NCI-H2227 (cell line): ENCODE results near the gene GGA3.
"Not testable (repeated sequence)": the region's sequence is repeated elsewhere in the genome, so short reads cannot be mapped to it uniquely, and the experiment has no call there.

Source experiments
- DNase-seq: peaks from one replicate; lab custom pipeline; 2025; ENCODE audit not compliant: unreplicated experiment; lab: John Stamatoyannopoulos, UW

Gene GGA3

GRCh38 chr17:75228305-75228704 lies 33.1 kb downstream of the GGA3 start:
- DNase-seq, result no peak

- no peak for DNase-seq
These were observed 33.7 kb downstream of the GGA3 start for GRCh38 chr17:75227729-75228128.

GRCh38 chr17:75225016-75225415 lies 36.4 kb downstream of the GGA3 start:
- no peak for DNase-seq

GRCh38 chr17:75219815-75220214 lies 41.6 kb downstream of the GGA3 start:
- DNase-seq, result no peak

GRCh38 chr17:75218131-75218530 lies 43.3 kb downstream of the GGA3 start:
- no peak for DNase-seq

GRCh38 chr17:75209061-75209460 lies 52.3 kb downstream of the GGA3 start:
- DNase-seq, result no peak

GRCh38 chr17:75208161-75208560 lies 53.2 kb downstream of the GGA3 start:
- no peak for DNase-seq

GRCh38 chr17:75207760-75208159 lies 53.6 kb downstream of the GGA3 start:
- no peak for DNase-seq

GRCh38 chr17:75207050-75207407 lies 54.4 kb downstream of the GGA3 start:
- DNase-seq, result not testable (repeated sequence)

- no peak for DNase-seq
These were observed 55.6 kb downstream of the GGA3 start for GRCh38 chr17:75205793-75206163.

- DNase-seq, result peak; percentile 96
These were observed 56.2 kb downstream of the GGA3 start, which contains the start of gene NUP85 for GRCh38 chr17:75205037-75205792. Gene NUP85 (plus strand): TSS chr17:75205679. CDS start chr17:75205762, 83 bp downstream.

GRCh38 chr17:75199886-75200618 lies 61.4 kb downstream of the GGA3 start:
- DNase-seq, result no peak

- no peak for DNase-seq
These were observed 66.5 kb downstream of the GGA3 start for GRCh38 chr17:75194879-75195278.

- no peak for DNase-seq
These were observed 69.8 kb downstream of the GGA3 start for GRCh38 chr17:75191584-75191983.

- no peak for DNase-seq
These were observed 72.8 kb downstream of the GGA3 start for GRCh38 chr17:75188614-75189013.
